Prostate gland (tissue), 2 donors: ENCODE data around the gene RPL7A. TPM values are rescaled to one million over a fixed set of nuclear protein-coding genes. Genes with fewer than 3 reads are reported as not detected.
"Not testable (repeated sequence)": the region's sequence is repeated elsewhere in the genome, so short reads cannot be mapped to it uniquely, and the experiment has no call there.

Source experiments
- DNase-seq: peaks from one replicate; pipeline ENCODE4 v3.0.0-alpha.2; 2019; ENCODE audit warnings: low spot score
- H3K27ac ChIP-seq, 2 donors: fragments of 200-600 bp; sonication (generic); 2 replicates each; pipeline ENCODE4 v1.5.1; 2017 to 2019
- H3K27me3 ChIP-seq: fragments of 200-600 bp; sonication (generic); replicated peaks from 2 replicates; pipeline ENCODE4 v1.5.1; 2019; ENCODE audit not compliant: insufficient read depth
- H3K36me3 ChIP-seq, 2 donors: fragments of 200-600 bp; sonication (generic); 1 replicate in 1 of 2; 2 replicates in 1 of 2; pipeline versions ENCODE4 v1.5.1 to v1.8.1; 2017 to 2019
- H3K4me1 ChIP-seq: fragments of 200-600 bp; sonication (generic); replicated peaks from 2 replicates; pipeline ENCODE4 v1.5.1; 2019
- H3K4me3 ChIP-seq, 2 donors: fragments of 200-600 bp; sonication (generic); 2 replicates each; pipeline ENCODE4 v1.5.1; 2017 to 2019
- H3K9me3 ChIP-seq: fragments of 200-600 bp; sonication (generic); 2 replicates; pipeline ENCODE4 v1.5.1; 2017
- POLR2A ChIP-seq: fragments of 450-650 bp; IDR thresholded peaks from one replicate; pipeline ENCODE4 v1.6.1; 2016; ENCODE audit warnings: antibody characterized with exemption, mild to moderate bottlenecking
- POLR2AphosphoS5 ChIP-seq: sonication (generic); formaldehyde crosslinking; IDR thresholded peaks from one replicate; pipeline ENCODE4 v1.6.1; 2017; ENCODE audit warnings: antibody characterized with exemption
- WGBS: methylation state at CpG from one replicate; pipeline ENCODE4 v1.1.5; 2018; 5-methylcytosine and 5-hydroxymethylcytosine counted together
- intact Hi-C: fragments of 100-400 bp; cut with DNase I; formaldehyde crosslinking; loops from one replicate; pipeline ENCODE4 v1.14.2; 2022
- total RNA-seq, 2 donors: library from RNA; depleted of rRNA; stranded (reverse); fragments of >200 nt; gene quantifications; one replicate each; pipeline ENCODE4 v1.1.0, GENCODE V29; 2016
- TF ChIP-seq, protein P1 (sequence below), 4 experiments: fragments of 200-600 bp in 2 of 4; fragments of 450-650 bp in 2 of 4; sonication (generic) in 2 of 4; IDR thresholded peaks; 1 replicate in 3 of 4; 2 replicates in 1 of 4; pipeline ENCODE4 v1.5.1; 2016 to 2019; ENCODE audit warnings: antibody characterized with exemption in 4 of 4, mild to moderate bottlenecking in 2 of 4, moderate library complexity in 2 of 4

RPL7A gene
- total RNA-seq, 2 donors from 2014 or later = 1,667 to 2,501 TPM

DNA sequence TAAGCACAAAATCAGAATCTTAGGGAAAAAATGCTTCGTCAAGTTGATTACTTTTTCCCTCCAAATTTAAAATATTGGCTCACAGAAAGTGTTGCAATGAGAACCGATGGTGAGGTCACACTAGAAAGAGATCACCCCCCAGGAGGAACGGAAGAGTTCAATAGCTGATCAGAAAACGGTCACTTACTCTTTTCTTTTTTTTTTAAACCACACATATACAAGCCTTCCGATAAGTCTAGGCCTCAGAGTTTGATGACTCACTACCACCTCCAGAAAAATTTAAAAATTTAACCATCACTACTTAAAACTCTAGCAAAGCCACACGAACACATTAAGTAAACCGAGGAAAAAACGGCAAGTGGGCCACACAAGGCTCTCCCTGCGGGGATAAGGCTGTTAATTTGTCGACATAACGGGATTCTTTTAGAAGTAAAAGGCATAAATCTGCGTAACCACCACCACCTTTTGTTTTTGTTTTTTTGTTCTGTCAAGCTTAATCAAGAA lies 26.6 kb downstream of the RPL7A start:
- intact Hi-C loops = loop anchor here (10.0 kb wide), 1 partner anchor 430 kb away; the partner anchor contains the start of gene TSC1
- Histone ChIP-seq H3K36me3 (no peaks in the 10 kb centered on the region), H3K4me1 (peaks cover 15% of the 10 kb centered on the region), H3K4me3 (peak overlapping the region; percentile 99), H3K9me3 (no peaks in the 10 kb centered on the region), H3K27me3 (no peaks in the 10 kb centered on the region), H3K27ac (peak overlapping the region; percentile 86 to 90)
- no peak for DNase-seq
- 11% methylated on average over 12 of the region's 12 CpGs for WGBS
- TF ChIP-seq POLR2AphosphoS5 (no peak), POLR2A (no peak)
- TF ChIP-seq, protein P1, sequence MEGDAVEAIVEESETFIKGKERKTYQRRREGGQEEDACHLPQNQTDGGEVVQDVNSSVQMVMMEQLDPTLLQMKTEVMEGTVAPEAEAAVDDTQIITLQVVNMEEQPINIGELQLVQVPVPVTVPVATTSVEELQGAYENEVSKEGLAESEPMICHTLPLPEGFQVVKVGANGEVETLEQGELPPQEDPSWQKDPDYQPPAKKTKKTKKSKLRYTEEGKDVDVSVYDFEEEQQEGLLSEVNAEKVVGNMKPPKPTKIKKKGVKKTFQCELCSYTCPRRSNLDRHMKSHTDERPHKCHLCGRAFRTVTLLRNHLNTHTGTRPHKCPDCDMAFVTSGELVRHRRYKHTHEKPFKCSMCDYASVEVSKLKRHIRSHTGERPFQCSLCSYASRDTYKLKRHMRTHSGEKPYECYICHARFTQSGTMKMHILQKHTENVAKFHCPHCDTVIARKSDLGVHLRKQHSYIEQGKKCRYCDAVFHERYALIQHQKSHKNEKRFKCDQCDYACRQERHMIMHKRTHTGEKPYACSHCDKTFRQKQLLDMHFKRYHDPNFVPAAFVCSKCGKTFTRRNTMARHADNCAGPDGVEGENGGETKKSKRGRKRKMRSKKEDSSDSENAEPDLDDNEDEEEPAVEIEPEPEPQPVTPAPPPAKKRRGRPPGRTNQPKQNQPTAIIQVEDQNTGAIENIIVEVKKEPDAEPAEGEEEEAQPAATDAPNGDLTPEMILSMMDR (IDR thresholded peaks at IDR 0.05) = no peak

DNA sequence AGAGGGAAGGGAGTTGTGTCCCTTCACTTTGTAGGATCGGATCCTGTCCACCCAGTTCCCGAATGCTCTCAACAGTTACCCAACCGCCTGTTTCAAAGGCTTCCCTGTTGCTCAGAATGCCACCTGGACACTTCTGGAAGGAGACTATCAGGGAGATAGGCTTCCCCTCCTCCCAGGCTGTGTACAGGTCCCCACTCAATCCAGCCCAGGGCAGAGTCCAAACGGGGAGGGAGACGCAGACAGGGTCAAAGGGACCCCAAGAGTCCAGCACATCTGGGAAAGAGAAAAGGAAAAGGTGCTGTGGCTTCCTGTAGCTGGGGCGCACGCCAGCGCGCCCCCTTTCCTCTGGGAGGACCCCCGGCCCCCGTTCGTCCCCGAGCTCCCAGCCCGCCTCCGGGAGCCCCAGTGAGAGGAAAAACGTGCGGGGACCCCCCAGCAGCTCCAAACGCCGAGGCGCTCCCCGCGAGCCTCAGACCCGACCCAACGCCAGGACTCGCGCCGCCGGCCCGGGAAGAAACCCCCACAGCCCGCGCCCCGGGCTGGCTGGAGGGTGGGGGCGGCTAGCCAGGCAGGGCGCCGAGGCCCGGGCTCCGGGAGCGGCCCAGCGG lies 27.2 kb downstream of the RPL7A start:
- H3K4me3 ChIP-seq = peak overlapping the region; percentile 99
- TF ChIP-seq, protein P1 (IDR thresholded peaks at IDR 0.05) = no peak
- no peak for TF ChIP-seq POLR2AphosphoS5
- TF ChIP-seq POLR2A = no peak
- H3K36me3 ChIP-seq = no peaks in the 10 kb centered on the region
- H3K4me1 ChIP-seq = peaks cover 15% of the 10 kb centered on the region
- no peaks in the 10 kb centered on the region for H3K9me3 ChIP-seq
- intact Hi-C loops = loop anchor here (10.0 kb wide), 1 partner anchor 430 kb away; the partner anchor contains the start of gene TSC1
- DNase-seq = peak; percentile 30
- no peaks in the 10 kb centered on the region for H3K27me3 ChIP-seq
- WGBS = 0% methylated on average over 31 of the region's 39 CpGs
- H3K27ac ChIP-seq = peak overlapping the region; percentile 86 to 90

DNA sequence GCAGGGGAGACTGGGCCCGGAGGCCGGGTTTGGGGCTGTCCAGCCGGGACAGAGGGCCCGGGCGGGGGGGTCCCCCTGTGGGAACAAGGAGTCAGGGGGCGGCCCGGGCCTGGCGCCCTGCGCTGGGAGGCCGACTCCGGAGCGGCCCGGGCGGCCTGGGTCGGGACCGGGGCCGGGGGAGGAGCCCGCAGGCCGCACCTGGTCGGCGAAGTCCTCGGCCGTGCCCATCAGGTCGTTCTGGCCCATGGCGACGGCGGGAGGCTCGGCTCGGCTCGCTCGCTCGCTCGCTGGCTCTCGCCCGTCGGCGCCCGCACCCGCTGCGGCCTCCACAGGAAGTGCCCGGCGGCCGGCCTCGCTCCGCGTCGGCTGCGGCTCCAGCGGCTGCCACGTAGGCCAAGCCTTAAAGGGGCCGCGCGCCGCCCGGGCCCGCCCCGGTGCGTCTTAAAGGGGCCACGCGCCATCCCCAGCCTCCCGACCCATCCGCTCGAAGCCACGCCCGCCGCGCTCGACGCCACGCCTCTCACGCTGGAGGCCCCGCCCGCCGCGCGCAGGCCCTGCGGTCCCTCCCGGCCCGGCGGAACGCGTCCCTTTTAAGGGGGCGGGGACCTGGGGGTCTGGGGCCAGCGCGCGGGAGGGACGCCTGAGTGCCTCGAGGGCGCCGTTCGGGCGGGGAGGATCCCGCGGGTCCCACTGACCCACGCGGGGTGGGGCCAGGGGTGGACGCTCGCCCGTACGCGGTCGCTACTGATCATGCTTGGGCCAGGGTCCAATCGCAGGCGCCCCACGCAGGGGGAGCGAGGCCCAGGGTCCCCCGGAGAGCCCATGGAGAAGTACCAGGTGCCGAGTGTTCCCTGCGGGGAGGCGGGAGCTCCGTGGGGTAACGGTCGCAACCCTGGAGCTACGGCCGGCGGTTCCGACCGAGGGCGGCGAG lies 28.0 kb downstream of the RPL7A start, which contains the start of the genes STKLD1 and SURF4:
Gene STKLD1 (plus strand): TSS at position 643 of the 931 bp plus-strand sequence. CDS start 108 bp downstream, at position 751.
Gene SURF4 (minus strand): TSS at position 337 of the 931 bp plus-strand sequence. CDS start 91 bp downstream, at position 246.
- Histone ChIP-seq H3K4me3 (peak within 1 kb of the TSS; percentile 99), H3K27ac (peak within 1 kb of the TSS; percentile 86 to 90), H3K9me3 (no peaks in the 10 kb centered on the region), H3K27me3 (no peaks in the 10 kb centered on the region), H3K36me3 (no peaks in the 10 kb centered on the region), H3K4me1 (peaks cover 12% of the 10 kb centered on the region)
- under 1% methylated on average over 70 of the region's 120 CpGs for WGBS
- TF ChIP-seq, protein P1 (IDR thresholded peaks at IDR 0.05) = peak in 2 of 4 experiments; percentile 42 to 56
- TF ChIP-seq POLR2AphosphoS5 (peak; percentile 54), POLR2A (peak; percentile 90)
- intact Hi-C loops = loop anchor here (10.0 kb wide), 1 partner anchor 431 kb away; the partner anchor contains the start of gene TSC1
- DNase-seq = peak; percentile 95

DNA sequence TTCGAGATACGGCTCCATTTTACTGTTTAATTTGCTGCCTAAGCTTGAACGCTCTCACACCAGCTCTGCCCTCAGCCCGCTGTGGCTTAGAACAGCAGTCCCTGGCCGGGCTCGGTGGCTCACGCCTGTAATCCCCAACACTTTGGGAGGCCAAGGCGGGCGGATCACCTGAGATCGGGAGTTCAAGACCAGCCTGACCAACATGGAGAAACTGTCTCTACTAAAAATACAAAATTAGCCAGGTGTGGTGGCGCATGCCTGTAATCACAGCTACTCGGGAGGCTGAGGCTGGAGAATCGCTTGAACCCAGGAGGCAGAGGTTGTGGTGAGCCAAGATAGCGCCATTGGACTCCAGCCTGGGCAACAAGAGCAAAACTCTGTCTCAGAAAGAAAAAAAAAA lies 29.3 kb downstream of the RPL7A start:
- 89% methylated on average over 14 of the region's 14 CpGs for WGBS
- not testable (repeated sequence) for DNase-seq, H3K27me3 ChIP-seq, H3K4me1 ChIP-seq, H3K4me3 ChIP-seq, H3K9me3 ChIP-seq, H3K27ac ChIP-seq, H3K36me3 ChIP-seq
- intact Hi-C loops = loop anchor here (10.0 kb wide), 1 partner anchor 432 kb away; the partner anchor contains the start of gene TSC1

DNA sequence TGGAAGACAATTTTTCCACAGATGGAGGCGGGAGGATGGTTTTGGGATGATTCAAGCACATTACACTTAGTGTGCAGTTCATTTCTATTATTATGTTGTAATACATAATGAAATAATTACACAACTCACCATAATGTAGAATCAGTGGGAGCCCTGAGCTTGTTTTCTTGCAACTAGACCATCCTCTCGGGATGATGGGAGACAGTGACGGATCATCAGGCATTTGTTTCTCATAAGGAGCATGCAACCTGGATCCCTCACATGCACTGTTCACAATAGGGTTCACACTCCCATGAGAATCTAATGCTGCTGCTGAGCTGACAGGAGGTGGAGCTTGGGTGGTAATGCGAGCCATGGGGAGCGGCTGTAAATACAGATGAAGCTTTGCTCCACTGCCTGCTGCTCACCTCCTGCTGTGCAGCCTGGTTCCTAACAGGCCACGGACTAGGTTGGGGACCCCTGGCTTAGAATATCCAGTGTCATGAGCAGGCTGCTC lies 29.8 kb downstream of the RPL7A start:
- H3K9me3 ChIP-seq = no peaks in the 10 kb centered on the region
- WGBS = 78% methylated on average over 6 of the region's 6 CpGs
- no peak overlapping the region for H3K27ac ChIP-seq
- H3K36me3 ChIP-seq = no peaks in the 10 kb centered on the region
- no peaks in the 10 kb centered on the region for H3K27me3 ChIP-seq
- intact Hi-C loops = loop anchor here (10.0 kb wide), 1 partner anchor 433 kb away; the partner anchor contains the start of gene TSC1
- no peak for DNase-seq
- H3K4me1 ChIP-seq = no peaks in the 10 kb centered on the region
- no peak overlapping the region for H3K4me3 ChIP-seq
- TF ChIP-seq POLR2A = no peak
- TF ChIP-seq POLR2AphosphoS5 = no peak
- TF ChIP-seq, protein P1 (IDR thresholded peaks at IDR 0.05) = no peak
